Epithelial cell of esophagus (primary cell): ENCODE results near the gene TFDP1.

Experiments
- DNase-seq: peaks from one replicate; pipeline ENCODE4 v3.0.0; 2010; ENCODE audit warnings: low read depth
- H3K4me3 ChIP-seq: 2 replicates; pipeline ENCODE4 v1.5.1; 2011; ENCODE audit warnings: mild to moderate bottlenecking, low read length, control low read depth
- TF ChIP-seq, protein P1 (sequence below): IDR thresholded peaks from 2 replicates; pipeline ENCODE4 v1.5.1; 2011; ENCODE audit warnings: low read depth, mild to moderate bottlenecking, low read length, control low read depth, inconsistent platforms; ENCODE audit not compliant: insufficient read depth; ENCODE audit errors: missing control alignments

The TFDP1 gene

DNA sequence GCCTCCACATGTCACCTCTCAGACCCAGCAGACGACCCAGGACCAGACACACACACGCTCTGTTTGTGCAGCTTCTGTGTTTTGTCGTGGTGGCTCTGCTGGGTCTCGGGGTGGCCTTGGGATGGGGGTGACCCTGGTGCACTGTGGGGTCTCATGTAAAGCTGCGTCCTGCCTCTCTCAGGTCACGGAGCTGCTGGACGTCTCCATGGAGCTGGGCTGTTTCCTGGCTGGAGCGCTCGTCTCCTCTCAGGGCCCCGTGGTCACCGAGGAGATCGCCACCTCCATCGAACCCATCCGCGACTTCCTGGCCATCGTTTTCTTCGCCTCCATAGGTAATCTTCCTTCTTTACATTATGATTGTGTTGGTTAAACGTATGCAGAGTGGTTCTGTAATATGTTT lies 45.4 kb upstream of the TFDP1 start:
- TF ChIP-seq, protein P1, sequence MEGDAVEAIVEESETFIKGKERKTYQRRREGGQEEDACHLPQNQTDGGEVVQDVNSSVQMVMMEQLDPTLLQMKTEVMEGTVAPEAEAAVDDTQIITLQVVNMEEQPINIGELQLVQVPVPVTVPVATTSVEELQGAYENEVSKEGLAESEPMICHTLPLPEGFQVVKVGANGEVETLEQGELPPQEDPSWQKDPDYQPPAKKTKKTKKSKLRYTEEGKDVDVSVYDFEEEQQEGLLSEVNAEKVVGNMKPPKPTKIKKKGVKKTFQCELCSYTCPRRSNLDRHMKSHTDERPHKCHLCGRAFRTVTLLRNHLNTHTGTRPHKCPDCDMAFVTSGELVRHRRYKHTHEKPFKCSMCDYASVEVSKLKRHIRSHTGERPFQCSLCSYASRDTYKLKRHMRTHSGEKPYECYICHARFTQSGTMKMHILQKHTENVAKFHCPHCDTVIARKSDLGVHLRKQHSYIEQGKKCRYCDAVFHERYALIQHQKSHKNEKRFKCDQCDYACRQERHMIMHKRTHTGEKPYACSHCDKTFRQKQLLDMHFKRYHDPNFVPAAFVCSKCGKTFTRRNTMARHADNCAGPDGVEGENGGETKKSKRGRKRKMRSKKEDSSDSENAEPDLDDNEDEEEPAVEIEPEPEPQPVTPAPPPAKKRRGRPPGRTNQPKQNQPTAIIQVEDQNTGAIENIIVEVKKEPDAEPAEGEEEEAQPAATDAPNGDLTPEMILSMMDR, result no peak
- DNase-seq, result no peak
- H3K4me3 ChIP-seq, result no peak overlapping the region

DNA sequence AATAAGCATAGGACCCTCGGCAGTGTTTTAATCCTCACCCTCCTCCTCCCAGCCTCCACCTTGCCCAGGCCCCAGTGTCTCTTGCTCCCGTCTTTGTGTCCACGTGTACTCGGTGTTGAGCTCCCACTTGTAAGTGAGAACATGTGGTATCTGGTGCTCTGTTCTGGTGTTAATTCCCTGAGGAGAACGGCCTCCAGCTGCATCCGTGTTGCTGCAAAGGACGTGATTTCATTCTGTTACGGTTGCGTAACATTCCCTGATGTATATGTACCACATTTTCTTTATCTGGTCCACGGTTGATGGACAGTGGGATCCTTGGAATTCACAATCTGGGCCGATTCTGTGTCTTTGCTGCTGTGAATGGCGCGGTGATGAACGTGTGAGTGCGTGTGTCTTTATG lies 44.7 kb upstream of the TFDP1 start:
- TF ChIP-seq, protein P1, result no peak
- no peak overlapping the region for H3K4me3 ChIP-seq
- no peak for DNase-seq

DNA sequence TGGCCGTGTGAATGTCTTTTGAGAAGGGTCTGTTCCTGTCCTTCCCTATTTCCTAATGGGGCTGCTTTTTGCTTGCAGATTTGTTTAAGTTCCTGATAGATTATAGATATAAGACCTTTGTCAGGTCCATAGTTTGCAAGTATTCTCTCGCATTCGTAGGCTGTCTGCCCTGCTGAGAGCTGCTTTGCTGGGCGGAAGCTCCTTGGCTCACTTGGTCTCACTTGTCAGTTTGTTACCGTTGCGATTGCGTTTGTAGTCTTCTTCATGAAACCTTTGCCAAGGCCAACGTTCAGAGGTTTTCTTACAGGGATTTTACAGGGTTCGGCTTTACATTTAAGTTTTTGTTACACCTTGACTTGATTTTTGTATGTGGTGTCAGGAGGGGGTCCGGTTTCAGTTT lies 44.0 kb upstream of the TFDP1 start:
- DNase-seq, result no peak
- H3K4me3 ChIP-seq, result no peak overlapping the region
- TF ChIP-seq, protein P1, result no peak

DNA sequence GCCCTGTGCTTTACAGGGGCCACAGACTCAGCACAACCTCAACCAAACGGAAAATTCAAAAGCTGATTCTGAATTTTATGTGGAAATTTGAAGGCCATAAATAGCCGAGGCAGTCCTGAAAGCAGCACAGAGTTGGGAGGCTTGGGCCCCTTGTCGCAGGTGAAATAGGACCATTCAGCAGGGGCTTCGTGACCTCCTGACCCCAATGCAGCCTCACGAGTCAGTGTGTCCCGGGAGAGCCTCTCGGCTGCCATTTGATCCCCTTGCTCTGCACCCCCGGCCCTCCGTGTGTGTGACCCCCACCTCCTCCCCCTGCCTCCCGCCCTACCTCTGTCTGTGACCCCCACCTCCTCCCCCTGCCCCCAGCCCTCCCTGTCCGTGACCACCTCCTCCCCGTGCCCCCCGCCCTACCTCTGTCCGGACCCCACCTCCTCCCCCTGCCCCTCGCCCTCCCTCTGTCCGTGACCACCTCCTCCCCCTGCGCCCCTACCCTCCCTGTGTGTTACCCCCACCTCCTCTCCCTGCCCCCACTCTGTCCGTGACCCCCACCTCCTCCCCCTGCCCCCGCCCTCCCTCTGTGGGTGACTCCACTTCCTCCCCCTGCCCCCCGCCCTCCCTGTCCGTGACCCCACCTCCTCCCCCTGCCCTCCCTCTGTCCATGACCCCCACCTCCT lies 41.7 kb upstream of the TFDP1 start:
- no peak for DNase-seq
- TF ChIP-seq, protein P1, result no peak
- H3K4me3 ChIP-seq, result no peak overlapping the region

DNA sequence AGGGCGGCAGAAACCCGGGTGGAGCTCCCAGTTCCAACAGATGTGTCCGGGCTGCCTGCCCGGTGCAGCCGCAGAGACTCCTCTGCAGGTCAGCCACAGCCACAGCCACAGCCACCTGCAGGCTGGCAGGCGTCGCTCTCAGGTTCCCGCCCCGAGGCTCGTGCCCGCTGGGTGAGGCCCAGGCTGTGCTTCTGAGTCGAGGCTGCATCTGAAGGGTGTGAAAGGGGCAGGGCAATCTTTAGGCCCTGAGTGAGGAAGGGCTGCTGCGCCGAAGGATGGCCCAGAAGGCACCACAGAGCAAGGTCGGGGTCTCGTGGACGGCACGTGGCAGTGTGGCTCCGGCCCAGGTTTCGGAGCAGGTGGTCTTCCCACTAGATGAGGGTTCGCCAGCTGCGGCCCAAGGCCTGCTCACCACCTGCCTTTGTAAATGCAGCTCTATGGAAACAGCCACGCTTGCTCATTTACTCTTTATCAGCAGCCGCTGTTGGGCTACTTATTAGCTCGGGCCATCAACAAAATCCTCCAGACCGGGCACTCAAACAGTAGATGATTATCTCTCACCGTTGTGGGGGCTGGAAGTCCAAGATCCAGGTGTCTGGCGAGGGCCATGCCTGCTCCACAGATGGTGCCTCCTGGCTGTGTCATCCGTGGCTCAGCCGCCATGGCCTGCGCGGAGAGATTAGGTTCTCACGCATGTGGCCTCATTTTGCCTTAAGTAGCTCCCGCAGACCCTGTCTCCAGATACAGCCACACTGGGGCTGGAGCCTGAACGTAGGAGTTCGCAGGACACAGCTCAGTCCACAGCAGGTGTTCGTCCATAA lies 40.3 kb upstream of the TFDP1 start:
- no peak overlapping the region for H3K4me3 ChIP-seq
- no peak for DNase-seq
- TF ChIP-seq, protein P1, result no peak

DNA sequence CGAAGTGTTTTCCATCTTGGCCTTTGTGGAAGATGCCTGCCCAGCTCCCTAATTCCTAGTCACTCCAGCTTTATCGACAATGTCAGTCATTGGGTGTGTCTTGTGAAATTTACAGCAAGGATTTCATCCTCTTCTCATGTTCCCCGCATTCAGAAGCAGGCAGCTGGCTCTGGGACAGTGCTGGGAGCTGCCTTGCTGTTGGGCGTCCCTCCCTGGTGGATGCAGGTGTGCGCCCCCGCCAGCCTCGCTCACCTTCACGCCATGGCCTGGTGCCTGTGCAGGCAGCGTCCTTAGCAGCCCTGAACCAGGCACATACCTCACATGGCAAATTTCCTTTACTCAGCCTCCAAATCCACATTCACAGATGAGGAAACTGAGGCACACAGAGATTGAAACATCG lies 39.7 kb upstream of the TFDP1 start:
- no peak overlapping the region for H3K4me3 ChIP-seq
- TF ChIP-seq, protein P1, result no peak

More for the DNA sequence above, 39.7 kb upstream of the TFDP1 start:
- no peak for DNase-seq
